ENCODE measurements around the gene B4GALT2.

The B4GALT2 gene

DNA sequence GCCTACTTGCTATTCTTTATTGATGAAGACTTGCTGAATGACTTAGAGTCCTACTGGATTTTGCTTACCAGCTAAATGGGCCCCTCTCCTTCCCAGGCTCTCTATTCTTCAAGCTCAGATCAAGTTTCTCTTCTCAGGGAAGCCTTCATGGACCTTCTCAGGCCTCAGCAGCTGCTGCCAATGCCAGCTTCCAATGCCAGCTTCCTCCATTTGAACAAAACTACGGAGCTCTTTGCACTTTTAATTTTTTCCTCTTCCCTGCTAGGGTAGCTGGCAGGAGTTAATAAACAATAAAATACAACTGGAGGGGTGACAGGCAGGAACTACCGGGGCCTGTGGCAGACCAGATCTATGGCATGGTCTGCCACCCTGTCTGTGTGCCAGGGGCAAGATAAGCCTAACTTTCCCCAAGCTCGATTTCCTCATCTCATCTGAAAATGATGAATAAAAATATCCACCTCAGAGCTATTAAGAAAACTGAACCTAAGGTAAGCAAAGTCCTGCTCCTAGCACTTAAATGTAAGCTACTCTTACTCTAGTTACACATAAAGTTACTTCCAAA lies 33.3 kb upstream of the B4GALT2 start:
- Mint-ChIP-seq H3K27ac (peak overlapping the region; percentile 91 to 97 (median 93)), H3K27me3 (ENCODE audit: low read depth) (no peaks in the 10 kb centered on the region), H3K9me3 (no peaks in the 10 kb centered on the region), H3K4me3 (peak overlapping the region; percentile 87 to 94 (median 90)), H3K36me3 (ENCODE audit: low read depth) (peaks cover 6% of the 10 kb centered on the region), H3K4me1 (peaks cover 46% of the 10 kb centered on the region)
- TF ChIP-seq, protein P1, sequence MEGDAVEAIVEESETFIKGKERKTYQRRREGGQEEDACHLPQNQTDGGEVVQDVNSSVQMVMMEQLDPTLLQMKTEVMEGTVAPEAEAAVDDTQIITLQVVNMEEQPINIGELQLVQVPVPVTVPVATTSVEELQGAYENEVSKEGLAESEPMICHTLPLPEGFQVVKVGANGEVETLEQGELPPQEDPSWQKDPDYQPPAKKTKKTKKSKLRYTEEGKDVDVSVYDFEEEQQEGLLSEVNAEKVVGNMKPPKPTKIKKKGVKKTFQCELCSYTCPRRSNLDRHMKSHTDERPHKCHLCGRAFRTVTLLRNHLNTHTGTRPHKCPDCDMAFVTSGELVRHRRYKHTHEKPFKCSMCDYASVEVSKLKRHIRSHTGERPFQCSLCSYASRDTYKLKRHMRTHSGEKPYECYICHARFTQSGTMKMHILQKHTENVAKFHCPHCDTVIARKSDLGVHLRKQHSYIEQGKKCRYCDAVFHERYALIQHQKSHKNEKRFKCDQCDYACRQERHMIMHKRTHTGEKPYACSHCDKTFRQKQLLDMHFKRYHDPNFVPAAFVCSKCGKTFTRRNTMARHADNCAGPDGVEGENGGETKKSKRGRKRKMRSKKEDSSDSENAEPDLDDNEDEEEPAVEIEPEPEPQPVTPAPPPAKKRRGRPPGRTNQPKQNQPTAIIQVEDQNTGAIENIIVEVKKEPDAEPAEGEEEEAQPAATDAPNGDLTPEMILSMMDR (IDR thresholded peaks at IDR 0.05; ENCODE audit: unreplicated experiment in 3 of 3), result no peak

GRCh38 chr1:43946236-43947060 lies 32.6 kb upstream of the B4GALT2 start, which contains the start of gene IPO13:
TSS of gene IPO13 (plus strand) at chr1:43946950. CDS start at chr1:43947601, 651 bp downstream.
- Mint-ChIP-seq H3K27me3 (ENCODE audit: low read depth) (no peaks in the 10 kb centered on the region), H3K36me3 (ENCODE audit: low read depth) (peaks cover 8% of the 10 kb centered on the region), H3K27ac (peak within 1 kb of the TSS; percentile 91 to 97 (median 93)), H3K4me1 (peaks cover 53% of the 10 kb centered on the region), H3K4me3 (peak within 1 kb of the TSS; percentile 87 to 94 (median 90)), H3K9me3 (no peaks in the 10 kb centered on the region)
- TF ChIP-seq, protein P1 (IDR thresholded peaks at IDR 0.05; ENCODE audit: unreplicated experiment in 3 of 3), result peak; percentile 61 to 78 (median 62)

DNA sequence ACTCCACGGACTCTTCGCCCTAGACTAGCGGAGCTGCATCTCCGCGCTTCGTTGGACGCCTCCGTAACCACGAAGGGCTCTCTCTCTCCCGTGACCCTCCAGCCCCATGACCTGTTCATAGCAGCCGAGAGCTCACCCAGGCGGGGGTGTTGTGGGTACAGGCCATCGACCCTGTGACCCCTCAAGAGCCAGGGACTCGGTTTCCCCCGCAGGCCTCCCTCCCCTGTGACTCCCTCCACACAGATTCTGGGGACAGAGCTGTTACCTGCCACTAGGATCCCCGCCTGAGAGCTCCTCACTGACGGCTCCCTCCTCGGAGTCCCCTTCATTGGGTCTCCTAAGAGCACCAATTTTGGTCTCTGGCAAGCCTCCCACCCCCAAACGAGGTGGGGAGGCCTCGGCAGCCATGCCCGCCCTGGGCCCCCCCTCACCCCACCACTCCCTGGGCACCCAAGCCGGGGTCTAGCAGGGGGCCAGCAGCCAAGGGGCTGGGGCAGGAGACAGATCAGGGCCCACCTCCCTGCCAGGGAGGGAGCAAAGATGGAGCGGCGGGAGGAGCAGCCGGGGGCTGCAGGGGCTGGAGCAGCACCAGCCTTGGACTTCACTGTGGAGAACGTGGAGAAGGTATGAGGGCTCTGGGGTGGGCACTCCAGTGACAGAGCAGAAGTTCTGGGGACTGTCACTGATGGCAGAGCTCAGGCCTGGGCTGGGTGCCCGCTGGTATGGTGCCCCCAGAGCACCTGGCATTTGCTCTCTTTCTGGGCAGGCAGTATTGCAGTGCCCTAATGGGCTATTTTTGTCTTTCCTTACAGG lies 31.7 kb upstream of the B4GALT2 start:
- Mint-ChIP-seq H3K27me3 (ENCODE audit: low read depth) (no peaks in the 10 kb centered on the region), H3K36me3 (ENCODE audit: low read depth) (peaks cover 8% of the 10 kb centered on the region), H3K4me3 (peak overlapping the region; percentile 87 to 94 (median 90)), H3K4me1 (peaks cover 56% of the 10 kb centered on the region), H3K9me3 (no peaks in the 10 kb centered on the region), H3K27ac (peak overlapping the region; percentile 91 to 97 (median 93))
- TF ChIP-seq, protein P1 (IDR thresholded peaks at IDR 0.05; ENCODE audit: unreplicated experiment in 3 of 3), result no peak

DNA sequence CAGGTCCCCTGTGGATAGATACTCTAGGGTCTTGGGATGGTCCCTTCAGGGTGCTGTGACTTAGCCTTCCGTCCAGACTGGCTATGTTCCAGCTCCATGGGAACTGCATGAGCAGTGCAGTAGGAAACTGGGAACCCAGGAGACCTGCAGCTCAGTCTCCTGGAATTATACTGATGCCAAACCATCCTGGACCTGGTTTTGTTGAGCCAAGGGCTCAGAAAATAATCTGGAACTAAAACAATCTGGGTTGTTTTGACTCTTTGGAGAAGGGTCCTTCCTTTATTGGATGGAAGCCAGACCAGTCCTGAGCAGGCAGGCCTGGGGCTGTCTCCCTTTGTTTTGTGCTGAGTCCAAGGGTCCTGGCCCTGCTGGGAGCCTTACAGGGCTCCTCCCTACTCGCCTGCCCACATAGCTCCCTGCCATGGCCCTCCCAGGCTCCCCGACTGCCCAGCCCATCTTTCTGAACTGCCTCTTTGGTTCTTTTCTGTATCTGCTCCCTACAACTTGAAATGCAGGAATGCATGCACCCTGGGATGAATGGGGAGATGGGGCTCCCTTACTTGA lies 31.1 kb upstream of the B4GALT2 start:
- TF ChIP-seq, protein P1 (IDR thresholded peaks at IDR 0.05; ENCODE audit: unreplicated experiment in 3 of 3), result no peak
- Mint-ChIP-seq H3K4me3 (peak overlapping the region; percentile 87 to 94 (median 90)), H3K4me1 (peaks cover 60% of the 10 kb centered on the region)

DNA sequence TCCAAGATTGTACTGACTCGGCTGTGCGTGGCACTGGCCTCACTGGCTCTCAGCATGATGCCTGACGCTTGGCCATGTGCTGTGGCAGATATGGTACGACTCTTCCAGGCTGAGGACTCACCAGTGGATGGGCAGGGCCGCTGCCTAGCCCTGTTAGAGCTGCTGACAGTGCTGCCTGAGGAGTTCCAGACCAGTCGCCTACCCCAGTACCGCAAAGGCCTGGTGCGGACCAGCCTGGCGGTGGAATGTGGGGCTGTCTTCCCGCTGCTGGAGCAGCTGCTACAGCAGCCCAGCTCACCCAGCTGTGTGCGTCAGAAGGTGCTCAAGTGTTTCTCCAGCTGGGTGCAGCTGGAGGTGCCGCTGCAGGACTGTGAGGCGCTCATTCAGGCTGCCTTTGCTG lies 29.3 kb upstream of the B4GALT2 start:
- H3K4me1 Mint-ChIP-seq, result peaks cover 70% of the 10 kb centered on the region
- peaks cover 8% of the 10 kb centered on the region for H3K36me3 Mint-ChIP-seq (ENCODE audit: low read depth)
- no peaks in the 10 kb centered on the region for H3K27me3 Mint-ChIP-seq (ENCODE audit: low read depth)
- H3K4me3 Mint-ChIP-seq, result peak overlapping the region; percentile 52 to 94 (median 87)
- TF ChIP-seq, protein P1 (IDR thresholded peaks at IDR 0.05; ENCODE audit: unreplicated experiment in 3 of 3), result no peak
- H3K9me3 Mint-ChIP-seq, result no peaks in the 10 kb centered on the region
- peak overlapping the region in 1 of 3 experiments; percentile 47 for H3K27ac Mint-ChIP-seq

More for the DNA sequence above, 31.1 kb upstream of the B4GALT2 start:
- H3K9me3 Mint-ChIP-seq, result no peaks in the 10 kb centered on the region
- H3K27ac Mint-ChIP-seq, result peak overlapping the region; percentile 90 to 97 (median 91)
- no peaks in the 10 kb centered on the region for H3K27me3 Mint-ChIP-seq (ENCODE audit: low read depth)
- peaks cover 8% of the 10 kb centered on the region for H3K36me3 Mint-ChIP-seq (ENCODE audit: low read depth)
